ENCODE measurements around the gene KCNF1.

The KCNF1 gene

DNA sequence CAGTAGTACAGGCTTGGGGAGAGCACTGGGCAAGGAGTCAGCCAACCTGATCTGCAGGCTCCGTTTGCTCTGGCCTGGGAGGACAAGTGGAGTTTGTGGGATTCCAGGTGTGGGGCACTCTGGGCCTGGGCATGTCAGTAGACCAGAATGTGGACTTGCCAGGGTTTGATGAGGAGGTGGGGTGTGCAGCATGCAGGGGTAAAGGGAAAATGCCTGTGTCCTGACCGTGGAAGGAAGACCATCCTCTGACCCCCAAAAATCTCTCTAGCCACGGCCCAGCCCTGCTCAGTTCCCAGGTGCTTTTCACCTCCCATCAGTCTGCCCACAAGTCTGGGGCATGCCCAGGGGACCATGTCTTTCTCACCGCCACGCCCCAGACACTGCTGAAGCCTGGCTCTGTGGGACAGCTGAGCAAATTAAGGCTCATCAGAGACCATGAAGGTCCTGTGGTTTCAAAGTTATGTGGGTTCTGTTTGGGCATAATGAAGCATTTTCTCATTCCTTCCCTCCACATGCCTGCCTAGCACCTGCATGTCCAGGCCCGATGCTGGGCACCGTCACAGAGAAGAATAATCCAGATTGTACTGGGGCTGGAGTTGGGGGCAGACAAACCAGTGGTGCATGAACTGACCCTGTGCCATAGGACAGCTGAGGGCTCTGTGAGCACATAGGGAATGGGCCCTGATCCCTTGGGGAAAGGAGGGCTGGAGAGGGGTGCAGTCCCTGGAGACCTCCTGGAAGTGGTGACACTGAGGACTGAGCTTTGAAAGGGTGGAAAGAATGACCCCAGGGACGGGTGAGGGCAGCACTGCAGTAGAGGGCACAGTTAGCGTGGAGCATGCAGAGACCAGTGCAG is 6.5 kb upstream of the KCNF1 start:
- no peak for ATAC-seq

- no peak for ATAC-seq
These were observed 5.9 kb upstream of the KCNF1 start for GRCh38 chr2:10905862-10906143.

- ATAC-seq = no peak
These were observed 4.7 kb upstream of the KCNF1 start for GRCh38 chr2:10906926-10907625.

DNA sequence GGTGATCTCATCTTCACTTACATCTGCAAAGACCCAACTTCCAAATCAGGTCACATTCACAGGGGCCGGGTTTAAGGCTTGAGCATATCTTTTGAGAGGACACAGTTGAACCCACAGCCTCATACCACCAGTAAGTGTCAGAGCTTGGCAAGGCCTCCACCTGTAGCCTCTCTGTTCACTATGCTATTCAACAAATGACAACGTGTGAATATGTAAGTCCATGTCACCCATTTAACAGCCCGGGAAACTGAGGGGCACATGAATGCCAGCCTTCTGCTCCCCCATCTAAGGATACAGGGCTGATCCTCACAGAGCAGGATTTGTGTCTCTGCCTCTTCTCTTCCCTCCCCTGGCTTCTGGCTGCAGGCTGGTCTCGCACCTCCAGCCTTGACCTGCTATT is 3.5 kb upstream of the KCNF1 start:
- ATAC-seq = no peak

DNA sequence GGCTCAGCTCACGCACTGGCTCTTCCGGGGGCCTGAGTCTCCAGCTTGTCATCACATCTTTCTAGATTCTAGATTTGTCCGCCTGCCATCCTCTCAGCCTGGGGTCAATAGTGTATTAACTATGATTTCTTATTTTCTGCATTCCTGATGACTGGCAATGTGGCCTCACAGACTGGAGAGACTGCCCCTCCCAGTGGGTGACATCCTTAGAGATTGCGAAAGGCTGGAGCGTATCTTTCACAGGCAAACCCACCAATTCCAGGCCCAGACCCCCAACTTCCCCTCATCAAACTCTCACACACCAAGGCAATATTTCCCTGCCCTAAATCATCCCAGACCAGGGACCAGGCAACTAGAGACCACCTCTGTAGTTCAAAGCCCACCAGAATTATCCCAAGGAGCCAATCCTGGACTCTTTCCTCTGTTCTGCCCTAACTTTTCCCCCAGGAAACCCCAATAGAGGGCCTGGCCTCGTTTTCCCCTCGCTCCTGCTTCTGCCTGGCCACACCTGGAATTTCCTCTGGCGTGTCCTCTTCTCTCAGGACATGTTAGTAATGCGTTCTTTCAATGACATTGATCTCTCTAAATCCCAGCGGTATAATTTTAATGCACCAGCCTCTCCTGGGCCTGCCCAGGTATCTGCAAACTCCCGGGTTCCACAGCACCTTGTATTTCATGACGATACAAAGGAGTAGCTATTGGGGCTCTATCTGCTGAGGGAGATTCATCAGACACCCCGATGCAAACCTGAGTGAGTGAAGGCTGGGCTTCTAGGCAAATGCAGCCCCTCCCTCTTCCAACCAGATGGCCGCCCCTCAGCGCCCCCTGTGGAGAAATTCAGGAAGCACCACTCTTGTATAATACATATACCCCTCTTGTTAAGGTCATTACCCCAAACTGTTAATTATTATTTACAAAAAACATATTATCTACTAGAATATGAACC is 2.4 kb upstream of the KCNF1 start:
- no peak for ATAC-seq

DNA sequence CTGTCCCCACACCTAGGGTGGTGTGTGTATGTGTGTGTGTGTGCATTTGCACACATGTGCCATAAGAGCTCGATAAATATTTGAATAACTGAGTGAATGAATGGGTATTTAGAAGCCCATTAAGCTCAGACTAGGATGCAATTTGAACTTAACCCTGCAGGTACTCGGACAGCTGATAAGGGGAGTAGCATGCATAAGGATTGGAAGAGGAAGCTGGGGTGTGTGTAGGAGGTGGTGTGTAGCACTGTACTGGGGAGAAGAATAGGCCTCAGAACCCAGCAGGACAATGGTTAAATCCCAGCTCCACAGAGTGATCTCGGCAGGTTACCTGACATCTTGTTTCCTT is 1.8 kb upstream of the KCNF1 start:
- ATAC-seq = no peak

DNA sequence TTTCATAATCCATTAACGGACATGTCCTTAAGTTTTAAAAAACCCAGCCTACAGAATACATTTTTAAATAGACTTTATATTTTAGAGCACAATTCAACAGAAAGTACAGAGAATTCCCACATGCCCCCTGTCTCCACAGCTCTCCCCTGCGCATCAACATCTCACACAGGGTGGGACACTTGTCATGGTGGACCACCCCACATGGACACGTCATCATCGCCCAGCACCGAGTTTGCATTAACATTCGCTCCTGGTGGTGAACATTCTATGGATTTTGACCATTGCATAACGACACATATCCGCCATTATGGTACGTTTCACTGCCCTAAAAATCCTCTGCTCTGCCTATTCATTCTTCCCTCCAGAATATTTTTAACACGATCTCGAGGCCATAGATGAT is 1.1 kb upstream of the KCNF1 start:
- ATAC-seq = no peak

- no peak for ATAC-seq
These were observed 470 bp downstream of the KCNF1 start for GRCh38 chr2:10912076-10912731.

- no peak for ATAC-seq
These were observed 1.2 kb downstream of the KCNF1 start for GRCh38 chr2:10912796-10913455.

DNA sequence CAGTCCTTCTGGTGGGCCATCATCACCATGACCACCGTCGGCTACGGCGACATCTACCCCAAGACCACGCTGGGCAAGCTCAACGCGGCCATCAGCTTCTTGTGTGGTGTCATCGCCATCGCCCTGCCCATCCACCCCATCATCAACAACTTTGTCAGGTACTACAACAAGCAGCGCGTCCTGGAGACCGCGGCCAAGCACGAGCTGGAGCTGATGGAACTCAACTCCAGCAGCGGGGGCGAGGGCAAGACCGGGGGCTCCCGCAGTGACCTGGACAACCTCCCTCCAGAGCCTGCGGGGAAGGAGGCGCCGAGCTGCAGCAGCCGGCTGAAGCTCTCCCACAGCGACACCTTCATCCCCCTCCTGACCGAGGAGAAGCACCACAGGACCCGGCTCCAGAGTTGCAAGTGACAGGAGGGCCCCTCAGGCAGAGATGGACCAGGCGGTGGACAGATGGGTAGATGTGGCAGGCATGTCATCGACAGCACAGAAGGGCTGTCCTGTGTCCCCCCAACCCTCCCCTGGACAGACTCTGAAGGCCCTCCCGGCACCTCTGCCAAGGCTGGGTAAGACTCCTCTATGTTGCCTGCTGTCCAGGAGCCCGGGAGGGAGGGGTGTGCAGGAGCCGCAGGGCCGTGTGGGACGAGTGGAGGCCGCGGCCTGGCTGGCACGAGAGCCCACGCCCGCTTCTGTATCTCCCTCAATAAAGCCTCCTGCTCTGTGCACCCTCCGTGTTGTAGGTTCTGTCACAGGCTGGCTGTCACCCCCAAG is 2.0 kb downstream of the KCNF1 start:
- ATAC-seq = no peak

- no peak for ATAC-seq
These were observed 2.5 kb downstream of the KCNF1 start for GRCh38 chr2:10914272-10914693.

- ATAC-seq = no peak
These were observed 3.5 kb downstream of the KCNF1 start for GRCh38 chr2:10915236-10915635.

GRCh38 chr2:10915731-10916276 is 4.1 kb downstream of the KCNF1 start:
- ATAC-seq = no peak

DNA sequence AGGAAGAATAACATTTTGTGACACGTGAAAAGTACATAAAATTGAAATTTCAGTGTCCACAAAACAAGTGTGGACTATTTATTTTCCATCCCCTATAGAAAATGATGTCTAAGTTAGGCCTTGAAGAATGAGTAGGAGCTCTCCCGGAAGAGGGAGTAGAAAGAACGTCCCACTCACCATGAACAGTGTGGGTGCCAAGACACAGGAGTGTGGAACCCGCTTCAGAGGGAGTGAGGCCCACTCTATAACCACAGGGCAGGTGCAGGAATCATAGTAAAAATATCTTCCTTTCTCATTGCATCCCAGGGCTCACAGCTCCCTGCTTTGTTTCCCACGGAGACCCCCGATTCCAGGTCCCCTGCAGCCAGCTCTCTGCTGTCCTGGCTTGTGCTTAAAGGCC is 5.2 kb downstream of the KCNF1 start:
- ATAC-seq = no peak

GRCh38 chr2:10917927-10918326 is 6.2 kb downstream of the KCNF1 start:
- no peak for ATAC-seq

DNA sequence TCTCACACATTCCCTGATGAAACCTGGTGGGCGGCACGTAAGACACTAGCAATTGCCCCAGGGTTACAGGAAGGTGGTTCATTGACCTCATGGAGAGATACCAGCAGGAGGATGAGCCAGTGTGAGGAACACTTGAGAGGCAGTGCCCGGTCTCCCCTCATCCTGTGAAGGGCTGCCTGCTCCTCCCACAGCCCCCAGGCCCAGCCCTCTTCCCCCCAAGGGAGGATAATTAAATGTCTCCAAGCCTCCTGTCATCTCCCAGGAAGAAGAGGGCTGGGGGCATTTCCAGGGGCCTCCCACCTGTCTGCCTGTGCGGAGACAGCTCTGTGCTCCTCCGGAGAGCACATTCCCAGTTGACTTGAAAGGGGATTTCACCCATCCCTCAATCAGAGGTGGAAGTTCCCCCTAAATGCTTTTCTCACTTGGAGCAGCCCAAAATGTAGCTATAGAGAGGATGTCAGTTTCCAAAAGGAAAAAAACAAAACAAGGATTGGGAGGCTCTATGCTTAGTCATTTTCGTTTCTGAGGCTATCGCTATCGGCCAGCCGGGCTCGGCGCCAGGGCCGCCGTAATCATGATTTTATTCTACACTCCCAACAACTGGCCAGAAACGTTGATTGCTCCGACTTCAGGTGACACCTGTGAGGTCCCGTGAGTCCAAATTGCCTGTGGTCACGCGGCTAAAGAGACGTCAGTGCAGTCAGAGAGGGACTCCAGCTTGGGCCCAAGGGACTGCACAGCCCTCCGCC is 7.1 kb downstream of the KCNF1 start:
- no peak for ATAC-seq

GRCh38 chr2:10919410-10919770 is 7.7 kb downstream of the KCNF1 start:
- ATAC-seq = no peak

GRCh38 chr2:10919771-10920621 is 8.3 kb downstream of the KCNF1 start:
- ATAC-seq = no peak

DNA sequence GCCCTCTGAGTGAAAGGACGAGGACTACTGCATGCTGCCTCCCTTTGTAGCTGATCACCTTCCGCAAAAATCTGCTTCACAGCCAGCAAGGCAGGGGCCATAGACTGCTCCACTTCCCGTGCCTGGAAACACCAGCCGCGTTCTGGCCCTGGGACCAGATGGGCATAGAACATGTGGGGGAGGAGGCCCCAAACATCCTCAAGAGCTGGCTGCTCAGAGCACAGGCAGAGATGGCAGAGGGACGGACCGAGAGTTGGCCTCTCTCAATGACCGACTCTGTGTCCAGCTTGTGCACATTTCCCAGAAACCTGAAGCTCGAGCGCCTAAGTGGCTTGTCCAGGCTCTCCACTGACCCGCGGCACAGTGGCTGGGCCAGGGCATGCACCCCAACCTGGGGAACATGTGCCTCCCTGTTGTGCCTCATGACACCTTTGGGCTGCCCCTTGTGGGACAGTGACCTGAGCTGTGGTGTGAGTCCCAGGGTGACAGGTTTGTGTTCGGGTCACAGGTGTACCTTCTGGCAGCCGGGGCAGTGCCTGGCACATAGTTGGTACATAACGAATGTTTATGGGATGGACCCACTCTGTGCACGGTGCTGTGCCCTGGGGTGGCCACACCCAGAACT is 9.1 kb downstream of the KCNF1 start:
- ATAC-seq = no peak

Measured in activated CD4-positive, CD25-positive, alpha-beta regulatory T cell treated with anti-CD3 and anti-CD28 coated beads, Interleukin-2, amount 50 U/mL, for 24 hours (primary cell).